Activated naive CD8-positive, alpha-beta T cell treated with anti-CD3 and anti-CD28 coated beads, Interleukin-2, amount 50 U/mL, for 16 hours (primary cell): ENCODE data around the gene KATNIP.

Experiments used
- DNase-seq: peaks from one replicate; pipeline ENCODE4 v3.0.0-alpha.2; 2020; ENCODE audit warnings: low read depth, low spot score

The KATNIP gene

DNA sequence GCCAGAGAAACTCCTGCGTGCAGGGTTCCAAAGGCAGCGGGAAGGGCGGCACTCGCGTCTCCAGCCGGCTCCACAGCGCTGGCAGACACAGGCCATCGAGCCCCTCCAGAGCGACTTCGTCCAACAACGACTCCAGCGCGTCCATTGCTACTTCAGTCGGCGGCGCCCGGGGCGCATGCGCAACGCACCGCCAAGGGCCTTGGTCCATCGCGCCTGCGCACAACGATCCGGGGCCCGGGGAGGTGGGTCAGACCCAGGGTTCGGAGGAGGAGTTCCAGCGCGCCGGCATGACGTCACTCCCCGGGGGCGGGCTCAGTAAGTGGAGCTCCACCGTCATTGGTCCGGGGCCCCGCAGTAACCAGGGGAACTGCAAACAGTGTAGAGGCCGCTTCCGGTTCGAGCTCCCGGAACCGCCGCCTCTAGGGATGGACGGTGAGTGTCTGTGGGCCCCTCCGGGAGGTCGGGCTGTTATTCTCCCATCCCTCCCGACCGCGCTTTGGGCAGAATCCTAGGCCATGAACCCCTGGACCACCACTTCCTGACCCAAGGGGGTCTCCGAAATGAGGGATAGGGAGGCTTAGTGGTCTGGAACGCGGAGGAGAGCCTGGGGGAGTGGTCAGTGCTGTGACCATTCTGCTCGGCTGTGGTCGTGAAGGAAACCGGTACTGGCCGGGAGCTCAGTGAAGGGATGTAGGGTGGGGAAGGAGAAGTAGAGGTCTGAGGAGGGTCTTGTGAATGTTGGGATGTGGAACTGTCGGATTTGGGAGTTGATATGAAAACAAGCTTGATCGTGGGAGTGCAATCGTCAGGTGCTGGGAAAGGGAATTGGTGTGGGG lies at the start of gene KATNIP, which contains the start of gene GTF3C1:
Gene KATNIP, plus strand, starts transcription at position 399 of the 836 bp plus-strand sequence. Its CDS starts 27 bp downstream, at position 426.
Gene GTF3C1, minus strand, starts transcription at position 168 of the 836 bp plus-strand sequence. Its CDS starts 23 bp downstream, at position 145.
- peak; percentile 100 for DNase-seq

DNA sequence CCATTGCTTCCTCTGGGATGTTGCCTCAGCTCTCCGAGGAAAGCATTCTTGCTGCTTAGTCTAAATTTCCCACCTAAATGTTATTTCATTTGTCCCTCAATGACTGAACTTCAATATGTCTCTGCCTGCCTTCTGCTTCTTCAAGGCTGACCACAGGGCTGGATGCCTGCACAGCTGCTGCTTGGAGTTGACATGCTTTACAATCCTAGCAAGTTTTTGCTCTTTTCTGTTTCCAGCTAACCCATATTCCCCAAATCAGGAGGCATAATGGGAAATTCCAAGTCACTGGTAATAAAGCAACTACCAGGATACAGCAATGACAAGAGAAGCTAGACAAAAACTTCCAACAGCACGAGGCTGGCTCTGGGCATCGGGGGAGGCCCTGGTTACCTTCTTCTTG lies 49.1 kb upstream of the KATNIP start:
- no peak for DNase-seq

DNA sequence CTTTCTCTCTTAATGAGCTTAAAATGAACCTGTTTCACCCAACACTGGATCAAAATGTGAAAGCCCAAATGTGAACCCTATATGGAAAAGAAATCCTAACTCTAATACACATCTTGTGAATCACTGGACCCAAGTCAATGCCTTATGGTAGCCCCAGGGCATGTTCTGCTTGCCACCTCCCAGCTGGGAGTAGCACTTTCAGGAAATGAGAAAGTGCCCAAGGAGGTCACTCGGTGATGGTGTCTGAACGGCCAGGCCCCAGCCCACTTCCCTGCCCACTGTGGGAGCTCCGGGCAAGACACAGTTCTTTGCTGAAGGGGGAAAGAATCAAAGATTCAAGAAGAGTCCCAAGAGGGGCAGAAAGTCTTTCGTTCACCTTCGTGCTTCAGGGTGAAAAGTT lies 46.3 kb upstream of the KATNIP start:
- no peak for DNase-seq

DNA sequence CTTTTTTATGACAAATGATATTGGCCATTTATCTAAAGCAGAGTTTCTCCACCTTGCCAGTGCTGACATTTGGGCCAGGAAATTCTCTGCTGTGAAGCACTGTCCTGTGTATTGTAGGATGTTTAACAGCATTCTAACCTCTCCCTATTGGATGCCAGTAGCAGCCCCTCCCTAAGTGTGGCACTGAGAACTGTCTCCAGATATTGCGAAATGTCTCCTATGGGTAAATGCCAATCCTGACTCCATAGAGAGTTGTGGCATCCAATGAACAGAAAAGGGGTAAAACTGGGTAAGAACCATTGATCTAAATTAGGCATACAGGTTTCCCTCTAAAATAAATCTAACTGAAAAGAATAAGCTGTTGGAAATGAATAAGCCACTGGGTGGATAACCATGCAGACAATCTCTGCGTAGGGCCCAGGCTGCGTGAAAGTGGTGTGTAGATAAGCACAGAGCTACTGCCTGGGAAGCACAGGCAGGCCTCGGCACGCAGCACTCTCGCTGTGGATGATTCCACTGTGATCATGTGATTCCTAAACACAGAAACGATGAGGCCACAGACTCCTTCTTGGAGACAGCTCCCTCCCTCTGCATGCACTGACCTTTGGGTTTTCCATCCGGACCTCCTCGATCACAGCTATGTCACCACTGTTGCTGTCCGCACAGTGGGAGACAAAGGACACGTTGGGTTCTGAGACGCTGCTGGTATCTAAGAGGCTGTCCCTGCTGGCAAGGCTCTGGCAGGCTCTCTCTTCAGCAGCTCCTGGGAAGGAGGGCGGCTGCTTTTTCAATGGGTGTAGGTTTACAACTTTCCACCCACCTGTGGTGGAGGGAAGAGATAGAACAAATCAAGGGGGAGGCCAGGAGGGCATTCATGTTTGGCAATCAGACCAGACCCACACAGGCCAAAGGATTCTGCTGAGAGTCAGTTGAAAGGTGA lies 44.4 kb upstream of the KATNIP start:
- DNase-seq = no peak

DNA sequence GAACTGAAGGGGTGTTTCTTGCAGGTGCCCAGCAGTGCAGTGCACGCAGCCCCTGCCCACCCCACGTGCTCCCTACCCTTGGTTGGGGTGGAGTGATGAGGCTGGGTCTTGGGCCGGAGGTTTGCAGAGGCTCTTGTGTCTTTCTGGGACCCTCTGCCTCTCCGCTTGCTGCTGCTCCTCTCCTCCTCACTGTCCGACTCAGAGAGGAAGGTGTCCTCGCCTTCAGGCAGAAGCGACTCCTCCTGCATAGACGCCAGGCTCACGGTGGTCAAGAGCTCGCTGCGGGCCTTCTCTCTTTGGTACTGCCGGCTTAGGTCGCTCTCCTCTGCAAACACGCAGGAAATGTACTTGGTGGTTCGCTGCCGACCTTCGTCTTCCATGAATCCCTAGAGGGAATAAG lies 43.2 kb upstream of the KATNIP start:
- DNase-seq = no peak

DNA sequence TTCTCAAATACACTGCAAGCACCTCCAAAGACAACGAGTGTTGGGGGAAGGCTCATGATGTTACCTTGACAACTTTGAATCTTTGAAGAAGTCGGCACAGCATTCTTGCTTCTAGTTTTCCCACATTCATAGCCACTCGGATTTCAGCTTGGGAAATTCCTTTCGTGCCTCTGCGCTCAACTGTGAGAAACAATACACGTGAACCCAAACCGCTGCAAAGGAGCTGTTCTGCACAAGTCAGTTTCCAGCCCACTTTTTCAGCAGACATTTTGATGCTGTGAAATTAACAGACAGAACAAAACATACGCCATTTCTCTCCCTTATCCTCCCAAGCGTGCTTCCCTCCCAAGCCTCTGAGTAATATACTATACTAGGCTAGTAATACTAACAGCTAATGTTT lies 41.5 kb upstream of the KATNIP start:
- DNase-seq = no peak

DNA sequence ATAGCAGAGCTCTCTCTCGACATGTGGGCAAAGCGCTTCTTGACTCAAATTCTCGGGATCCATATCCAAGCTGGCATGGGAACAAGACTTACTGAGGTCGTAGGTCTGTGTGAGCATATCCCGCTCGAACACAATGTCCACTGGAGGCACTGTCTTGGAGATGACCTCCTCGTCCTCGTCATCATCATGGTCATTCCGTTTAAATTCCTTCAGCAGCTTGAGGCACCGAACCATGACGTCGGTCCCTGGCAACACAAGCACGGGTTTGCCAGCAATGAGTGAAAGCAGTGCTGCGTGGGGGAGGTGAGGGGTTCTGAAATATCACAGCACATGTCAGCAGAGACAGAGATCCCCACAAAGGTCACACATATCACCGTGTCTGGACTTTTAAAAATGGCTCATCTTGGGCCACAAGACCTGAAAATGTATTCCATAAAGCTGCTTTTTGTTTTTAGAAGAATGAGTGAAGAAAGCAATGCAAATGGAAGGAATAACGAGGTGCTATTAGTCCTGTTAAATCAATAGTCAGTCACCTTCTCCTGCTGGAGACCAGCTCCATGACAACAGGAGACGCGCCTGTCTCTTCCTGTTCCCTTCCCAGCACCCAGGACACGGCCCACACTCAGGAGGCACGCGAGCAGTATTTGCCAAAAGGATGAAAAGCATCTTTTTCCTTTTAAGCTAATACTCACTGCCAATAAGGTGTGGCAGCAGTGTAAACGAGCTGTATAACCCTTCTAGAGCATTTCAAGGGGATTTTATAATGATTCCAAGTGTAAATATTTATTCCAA lies 38.1 kb upstream of the KATNIP start:
- DNase-seq = no peak

DNA sequence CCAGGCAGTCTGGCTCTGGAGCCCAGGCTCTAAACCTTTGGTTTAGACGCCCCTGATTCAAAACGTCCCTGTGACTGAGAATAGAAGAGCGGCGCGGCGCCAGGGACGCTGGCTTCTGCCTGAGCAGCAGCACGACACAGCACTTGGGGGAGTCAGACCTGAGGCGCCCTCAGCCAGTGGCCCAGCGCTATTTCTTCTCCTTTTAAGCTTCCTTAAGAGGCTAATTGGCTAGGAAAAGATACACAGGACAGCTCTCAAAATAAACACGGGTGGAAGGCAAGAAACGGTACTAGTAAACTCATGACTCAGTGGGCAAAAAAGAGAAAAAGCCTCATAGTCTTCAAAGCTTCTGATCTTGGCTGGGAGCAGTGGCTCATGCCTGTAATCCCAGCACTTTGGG lies 35.1 kb upstream of the KATNIP start:
- DNase-seq = no peak

DNA sequence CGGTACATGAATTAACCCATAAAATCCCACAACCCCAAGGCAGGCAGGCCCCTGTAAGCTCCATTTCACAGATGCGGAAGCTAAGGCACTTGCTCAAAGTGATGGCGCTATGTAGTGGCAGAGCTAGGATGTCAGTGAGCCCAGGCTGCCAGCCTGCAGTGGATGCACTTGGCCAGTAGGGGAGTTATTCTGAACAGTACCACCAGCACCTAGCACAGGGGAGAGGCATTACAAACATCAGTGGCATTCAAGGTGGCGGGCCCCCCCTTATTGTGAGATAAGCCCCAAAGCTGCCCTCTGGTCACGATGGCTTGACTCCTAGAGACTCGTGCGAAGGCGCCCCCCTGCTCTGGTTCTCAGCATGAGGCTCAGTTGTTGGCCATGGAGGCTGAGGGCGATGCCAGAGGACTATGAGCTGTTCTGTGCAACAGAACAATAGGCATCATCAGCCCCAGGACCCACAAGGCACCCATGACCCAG lies 34.0 kb upstream of the KATNIP start:
- no peak for DNase-seq

DNA sequence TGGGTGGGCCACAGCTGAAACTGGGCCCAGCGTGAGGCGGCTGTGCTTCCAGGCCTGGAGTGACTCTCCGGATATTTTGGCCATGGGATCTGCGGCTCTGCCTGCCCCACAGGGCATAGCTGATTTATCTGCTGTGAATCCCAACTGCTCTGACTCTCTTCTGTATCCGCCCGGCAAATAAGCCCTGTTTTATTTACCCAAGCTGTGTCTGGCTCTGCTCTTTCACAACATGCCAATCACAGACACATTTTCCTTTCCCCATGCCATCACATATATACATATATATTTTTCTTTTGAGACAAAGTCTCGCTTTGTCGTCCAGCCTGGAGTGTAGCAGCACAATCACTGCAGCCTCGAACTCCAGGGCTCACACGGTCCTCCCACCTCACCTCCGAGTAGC lies 33.6 kb upstream of the KATNIP start:
- no peak for DNase-seq

DNA sequence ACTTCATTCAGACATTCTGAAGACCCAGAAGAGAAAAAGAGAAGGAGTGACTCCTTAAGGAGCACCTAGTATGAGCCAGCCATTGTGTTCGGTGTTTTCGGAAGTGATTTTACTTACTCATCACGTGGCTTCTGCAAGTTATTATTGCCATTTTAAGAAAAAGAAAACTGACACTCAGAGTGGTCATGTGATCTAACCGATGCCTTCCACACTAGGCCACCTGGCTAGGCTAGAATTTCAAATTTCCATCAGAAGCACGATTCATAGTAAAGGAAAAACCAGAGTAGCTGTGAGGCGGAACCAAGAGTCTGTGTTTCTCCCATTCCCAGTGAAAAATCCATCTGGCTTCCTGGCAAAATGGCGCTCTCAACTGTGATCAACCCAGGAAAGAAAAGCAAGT lies 32.3 kb upstream of the KATNIP start:
- DNase-seq = no peak

DNA sequence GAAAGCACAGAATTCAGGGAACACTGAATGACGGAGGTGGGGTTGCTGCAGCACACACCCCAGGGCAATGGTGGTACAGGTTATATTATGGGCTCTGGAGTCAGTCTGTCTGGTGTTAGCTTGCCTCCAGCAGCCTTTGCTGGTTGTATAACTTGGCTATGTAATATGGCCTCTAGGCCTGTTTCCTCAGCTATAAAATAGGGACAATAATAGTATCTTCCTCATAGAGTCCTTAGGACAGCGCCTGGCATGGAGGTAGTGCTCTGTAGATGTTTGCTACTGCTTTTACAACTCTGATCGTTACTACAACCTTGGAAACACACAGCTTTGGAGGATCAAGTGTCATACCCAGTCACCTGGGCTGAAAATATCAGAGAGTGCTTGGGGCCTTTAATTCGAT lies 31.7 kb upstream of the KATNIP start:
- DNase-seq = no peak

DNA sequence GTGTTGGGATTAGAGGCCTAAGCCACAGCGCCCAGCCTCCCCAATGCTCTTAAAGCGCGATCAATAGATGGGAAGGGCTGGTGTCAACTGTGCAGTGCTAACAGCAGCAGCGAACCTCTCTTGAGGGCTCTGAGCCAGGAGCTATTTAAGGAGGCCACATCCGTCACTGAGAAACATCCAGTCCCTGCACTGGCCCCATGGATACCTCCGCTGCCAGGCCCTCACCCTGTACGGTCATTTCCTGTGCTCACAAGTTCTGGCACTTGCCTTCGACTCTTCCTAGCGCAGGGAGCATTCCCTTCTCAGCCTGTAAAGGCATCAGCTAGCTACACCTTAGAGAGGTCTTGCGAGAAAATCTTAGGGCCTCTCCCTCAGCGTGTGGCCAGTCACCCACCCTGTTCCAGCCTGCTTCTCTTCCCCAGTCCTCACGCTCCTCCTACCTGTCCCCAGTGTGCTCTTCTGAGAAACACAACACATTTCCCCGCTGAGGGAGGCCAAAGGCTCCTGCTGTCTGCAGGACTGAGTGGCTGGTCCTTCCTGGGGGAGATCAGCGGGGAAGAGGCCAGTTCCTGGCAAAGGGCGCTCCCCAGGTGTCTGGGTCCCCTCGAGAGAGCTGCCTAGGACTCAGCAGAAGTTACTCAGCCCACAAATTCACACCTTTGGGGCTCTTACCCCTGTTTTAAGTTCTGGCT lies 28.8 kb upstream of the KATNIP start:
- no peak for DNase-seq

DNA sequence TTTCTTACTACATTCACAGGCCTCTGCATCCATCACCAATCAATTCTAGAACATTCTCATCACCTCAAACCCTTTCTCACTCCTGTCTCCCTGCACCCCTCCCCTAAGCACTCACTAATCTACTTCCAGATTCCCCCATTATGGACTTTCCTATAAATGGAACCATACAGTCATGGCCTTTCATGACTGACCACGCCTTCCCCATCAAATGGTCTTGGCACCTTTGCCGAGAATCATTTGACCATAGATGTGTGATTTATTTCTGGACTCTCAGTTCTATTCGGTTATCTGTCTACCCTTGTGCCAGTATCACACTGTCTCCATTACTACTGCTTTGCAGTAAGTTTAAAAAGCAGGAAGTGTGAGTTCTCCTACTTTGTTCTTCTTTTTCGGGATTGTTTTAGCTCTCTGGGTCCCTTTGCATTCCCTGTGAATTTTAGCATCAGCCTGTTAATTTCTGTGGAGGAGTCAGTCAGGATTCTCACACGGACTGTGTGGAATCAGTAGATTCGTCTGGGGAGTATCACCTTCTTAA lies 27.7 kb upstream of the KATNIP start:
- no peak for DNase-seq

DNA sequence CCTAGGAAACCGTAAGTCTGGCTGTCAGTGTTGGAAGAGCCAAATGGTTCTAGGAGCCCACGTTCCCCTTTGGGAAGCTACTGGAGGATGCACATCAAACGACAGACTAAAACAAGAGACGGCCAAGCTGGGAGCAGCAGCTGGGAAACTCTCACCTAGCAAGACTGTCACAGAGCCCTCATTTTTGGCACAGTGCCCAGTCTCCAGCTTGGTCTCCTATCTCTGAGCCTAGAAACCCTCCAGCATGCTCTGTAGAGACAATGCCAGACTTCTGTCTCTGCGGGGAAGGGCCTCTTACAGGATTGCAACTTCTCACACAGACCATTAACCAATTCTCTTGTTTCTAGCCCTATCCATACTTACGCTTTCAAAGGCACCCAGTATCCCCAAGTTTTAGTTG lies 23.8 kb upstream of the KATNIP start:
- no peak for DNase-seq

DNA sequence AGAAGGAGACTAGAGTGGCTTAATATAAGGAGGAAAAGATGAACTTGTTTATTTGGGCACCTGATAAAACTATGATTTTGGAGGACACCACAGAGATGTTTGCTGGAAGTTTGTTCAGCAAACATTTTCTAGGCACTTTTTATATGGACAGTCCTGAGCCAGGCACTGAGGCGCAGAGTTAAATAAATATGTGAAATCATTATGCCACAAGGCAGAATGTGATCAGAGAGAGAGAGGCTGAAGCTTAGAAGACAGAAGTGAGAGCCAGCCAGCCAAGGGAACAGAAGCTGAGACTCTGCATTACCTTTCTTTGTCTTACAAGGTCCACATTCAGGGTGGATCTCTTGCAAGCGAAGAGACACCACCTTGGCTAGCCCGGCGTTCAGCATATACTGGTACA lies 21.6 kb upstream of the KATNIP start:
- no peak for DNase-seq

DNA sequence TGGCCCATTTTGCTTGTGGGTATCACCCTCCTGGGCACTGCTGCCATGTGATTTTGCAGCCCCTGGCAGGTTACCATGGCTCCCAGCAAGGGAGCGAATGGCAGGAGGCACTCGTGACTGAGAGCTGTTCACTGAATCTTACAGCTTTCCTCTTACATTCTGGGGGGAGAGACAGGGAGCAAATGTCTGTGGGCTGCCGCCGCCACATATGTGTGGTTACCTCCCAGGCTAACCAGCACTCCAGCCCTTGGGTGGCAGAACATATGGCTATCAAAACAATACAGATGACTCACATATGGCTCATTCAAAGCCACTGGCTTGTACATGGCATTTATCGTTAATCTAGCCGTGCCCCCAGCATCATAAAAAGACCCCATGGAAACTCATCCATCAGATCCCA lies 20.0 kb upstream of the KATNIP start:
- DNase-seq = no peak

DNA sequence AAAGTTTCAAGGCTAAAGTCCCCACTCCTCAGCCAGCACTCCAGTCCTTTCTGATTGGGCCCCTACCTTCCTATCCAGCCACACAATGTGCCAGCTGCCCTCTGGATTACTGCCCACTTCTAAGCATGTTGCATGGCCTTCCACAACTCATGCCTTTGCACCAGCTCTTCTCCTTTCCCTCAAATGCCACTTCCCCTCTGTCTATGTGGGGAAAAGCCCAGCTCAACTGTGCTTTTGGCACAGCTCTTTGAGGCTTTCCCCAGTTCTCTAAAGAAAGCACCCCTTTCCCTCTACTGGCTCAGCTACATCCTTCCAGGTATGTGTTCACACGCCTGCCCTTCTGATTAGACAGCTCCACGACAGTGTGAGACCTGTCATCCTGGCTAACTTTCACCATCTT lies 18.8 kb upstream of the KATNIP start:
- DNase-seq = no peak

DNA sequence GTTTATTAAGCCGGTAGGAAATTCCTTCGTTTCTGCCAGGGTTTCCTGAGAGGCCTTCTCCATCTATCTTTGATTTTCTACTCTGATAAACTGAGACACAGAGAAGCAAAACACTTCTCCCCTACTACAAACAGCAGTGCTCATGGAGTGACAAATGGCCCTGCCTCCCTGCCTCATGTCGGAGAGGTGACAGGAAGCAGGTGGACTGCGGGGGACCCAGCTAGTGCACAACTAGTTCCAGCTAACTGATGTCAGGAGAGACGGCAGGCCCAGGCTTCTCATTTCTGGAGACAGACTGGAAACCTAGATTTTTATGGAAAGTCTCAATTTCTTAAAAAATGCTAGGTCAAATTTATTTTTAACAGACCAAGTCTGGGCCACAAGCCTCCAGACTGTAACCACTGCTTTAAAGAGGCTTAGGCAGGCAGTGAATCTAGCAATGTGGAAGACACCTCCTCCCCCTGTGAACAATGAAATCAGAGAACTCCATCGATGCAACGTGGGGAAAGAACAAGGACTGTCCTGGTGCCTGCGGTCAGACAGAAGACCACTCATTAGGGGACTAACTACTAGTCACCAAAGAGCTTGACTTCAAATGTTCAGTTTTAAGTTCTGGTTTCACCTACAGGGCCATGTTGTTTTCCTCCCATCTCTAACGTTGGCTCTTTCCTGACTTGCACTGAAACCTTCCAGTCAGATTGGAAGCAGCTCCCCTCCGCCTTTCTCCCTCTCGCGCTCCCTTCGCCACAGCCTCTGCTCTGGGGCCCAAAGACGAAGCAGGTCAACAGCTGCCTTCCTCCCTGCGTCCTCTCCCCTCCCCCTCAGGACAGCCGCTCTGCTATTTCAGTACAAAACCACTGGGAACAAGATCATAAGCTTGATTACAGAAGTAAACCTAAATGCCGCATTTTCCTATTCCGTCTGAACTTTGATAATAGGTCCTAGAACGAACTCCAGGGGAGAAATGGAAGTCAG lies 17.8 kb upstream of the KATNIP start:
- no peak for DNase-seq

DNA sequence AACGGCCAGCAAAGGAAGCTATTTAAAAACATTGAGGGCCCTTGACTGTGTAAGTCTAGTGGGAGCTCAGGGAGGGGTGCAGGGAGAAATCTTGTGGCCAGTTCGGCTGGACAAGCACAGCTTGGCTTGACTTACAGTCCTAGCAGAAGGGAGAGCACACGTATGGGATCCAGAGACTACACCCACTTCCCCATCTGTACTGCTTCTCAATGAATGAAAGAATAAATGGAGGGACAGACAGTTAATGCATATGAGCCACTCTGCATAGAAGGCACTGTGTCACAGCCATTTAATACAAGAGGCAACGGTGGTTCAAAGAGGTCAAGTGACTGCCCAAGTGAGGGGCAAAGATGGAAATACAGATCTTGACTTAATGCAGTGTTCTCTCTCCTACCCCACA lies 15.7 kb upstream of the KATNIP start:
- DNase-seq = no peak
